ENCODE data around the gene CNIH3.

- TF ChIP-seq POLR2A (IDR thresholded peaks at IDR 0.05) (no peak), CTCF (IDR thresholded peaks at IDR 0.05) (no peak)
Observed at GRCh38 chr1:224722838-224723237, 106.7 kb downstream of the CNIH3 start.

All from uterus (tissue), 2 donors.